HepG2 (cell line): ENCODE results near the gene PIEZO1. TPM values are rescaled to one million over a fixed set of nuclear protein-coding genes. Genes with fewer than 3 reads are reported as not detected.

Experiments
- DNMT3B ChIP-seq: conservative IDR thresholded peaks from 2 replicates; pipeline ENCODE4 v1.6.1; 2016; ENCODE audit warnings: missing biosample characterization, control low read depth
- HES4 ChIP-seq: sonication (generic); formaldehyde crosslinking; IDR thresholded peaks from 2 replicates; pipeline ENCODE4 v1.9.0; 2021; ENCODE audit warnings: mild to moderate bottlenecking, missing genetic modification reagents, borderline replicate concordance
- KDM5A ChIP-seq: fragments of 200-600 bp; sonication (generic); IDR thresholded peaks from 2 replicates; pipeline ENCODE4 v1.7.0; 2018; ENCODE audit warnings: antibody characterized with exemption, mild to moderate bottlenecking, low read length, borderline replicate concordance
- NONO ChIP-seq, 2 experiments: fragments of 450-650 bp in 1 of 2; sonication (generic) in 1 of 2; formaldehyde crosslinking in 1 of 2; IDR thresholded peaks in 1 of 2; conservative IDR thresholded peaks in 1 of 2; 2 replicates each; pipeline versions ENCODE4 v1.6.1 to v1.8.0; 2017 to 2022; ENCODE audit warnings: mild to moderate bottlenecking in 1 of 2, missing genetic modification reagents in 1 of 2, moderate library complexity in 1 of 2
- POLR2A ChIP-seq, 2 experiments: IDR thresholded peaks; 2 replicates each; pipeline ENCODE4 v1.6.1; 2011; ENCODE audit warnings: low read depth in 2 of 2, low read length in 2 of 2, mild to moderate bottlenecking in 1 of 2, moderate library complexity in 1 of 2; ENCODE audit not compliant: insufficient read depth in 1 of 2
- RBFOX2 ChIP-seq: fragments of 200-400 bp; formaldehyde crosslinking; IDR thresholded peaks from 2 replicates; pipeline ENCODE4 v1.6.1; 2017; ENCODE audit warnings: low read depth, mild to moderate bottlenecking, low read length
- SAFB2 ChIP-seq: sonication (generic); formaldehyde crosslinking; IDR thresholded peaks from 2 replicates; pipeline ENCODE4 v1.5.1; 2020; ENCODE audit warnings: missing genetic modification reagents, low read depth, mild to moderate bottlenecking, borderline replicate concordance
- SRSF4 ChIP-seq: fragments of 200-400 bp; formaldehyde crosslinking; IDR thresholded peaks from one replicate; pipeline ENCODE4 v1.6.1; 2018; ENCODE audit warnings: mild to moderate bottlenecking, low read depth, low read length, moderate library complexity; ENCODE audit not compliant: poor library complexity, severe bottlenecking
- TMF1 ChIP-seq: sonication (generic); formaldehyde crosslinking; IDR thresholded peaks from 2 replicates; pipeline ENCODE4 v1.8.1; 2022; ENCODE audit warnings: low read depth, missing genetic modification reagents
- TP53 ChIP-seq: sonication (generic); formaldehyde crosslinking; conservative IDR thresholded peaks from 2 replicates; pipeline ENCODE4 v1.4.0; 2020; ENCODE audit warnings: missing genetic modification reagents
- ZFY ChIP-seq: sonication (generic); formaldehyde crosslinking; IDR thresholded peaks from 2 replicates; pipeline ENCODE4 v1.4.0; 2020; ENCODE audit warnings: missing genetic modification reagents
- polyA plus RNA-seq, 8 experiments: library from polyadenylated mRNA; depleted of rRNA in 3 of 8; stranded (reverse) in 7 of 8; unstranded in 1 of 8; fragments of >200 nt; fragmentation: Illumina TruSeq in 4 of 8; extraction: Trizol in 4 of 8; gene quantifications; 2 replicates each; pipeline versions ENCODE4 v1.2.1 to v1.2.3, GENCODE V29; 2011 to 2016; ENCODE audit warnings: low read depth in 4 of 8, missing spikeins in 1 of 8, mixed read lengths in 1 of 8; ENCODE audit not compliant: insufficient read depth in 1 of 8
- total RNA-seq, 5 experiments: library from RNA; depleted of rRNA; stranded (reverse); fragments of >200 nt; fragmentation: Illumina TruSeq; extraction: Trizol; gene quantifications; 2 replicates each; pipeline ENCODE4 v1.2.3, GENCODE V29; 2016; ENCODE audit warnings: low read depth in 1 of 5
- TF ChIP-seq, protein P1 (sequence below): sonication (generic); formaldehyde crosslinking; IDR thresholded peaks from 2 replicates; pipeline ENCODE4 v1.5.1; 2020; ENCODE audit warnings: mild to moderate bottlenecking, missing genetic modification reagents, moderate library complexity

PIEZO1 gene
- total and polyA plus RNA-seq, 2 of the 13 experiments (the other 11 are each of a cell fraction or from before 2014, with no cell fraction given), result 67.9 to 85.0 TPM

DNA sequence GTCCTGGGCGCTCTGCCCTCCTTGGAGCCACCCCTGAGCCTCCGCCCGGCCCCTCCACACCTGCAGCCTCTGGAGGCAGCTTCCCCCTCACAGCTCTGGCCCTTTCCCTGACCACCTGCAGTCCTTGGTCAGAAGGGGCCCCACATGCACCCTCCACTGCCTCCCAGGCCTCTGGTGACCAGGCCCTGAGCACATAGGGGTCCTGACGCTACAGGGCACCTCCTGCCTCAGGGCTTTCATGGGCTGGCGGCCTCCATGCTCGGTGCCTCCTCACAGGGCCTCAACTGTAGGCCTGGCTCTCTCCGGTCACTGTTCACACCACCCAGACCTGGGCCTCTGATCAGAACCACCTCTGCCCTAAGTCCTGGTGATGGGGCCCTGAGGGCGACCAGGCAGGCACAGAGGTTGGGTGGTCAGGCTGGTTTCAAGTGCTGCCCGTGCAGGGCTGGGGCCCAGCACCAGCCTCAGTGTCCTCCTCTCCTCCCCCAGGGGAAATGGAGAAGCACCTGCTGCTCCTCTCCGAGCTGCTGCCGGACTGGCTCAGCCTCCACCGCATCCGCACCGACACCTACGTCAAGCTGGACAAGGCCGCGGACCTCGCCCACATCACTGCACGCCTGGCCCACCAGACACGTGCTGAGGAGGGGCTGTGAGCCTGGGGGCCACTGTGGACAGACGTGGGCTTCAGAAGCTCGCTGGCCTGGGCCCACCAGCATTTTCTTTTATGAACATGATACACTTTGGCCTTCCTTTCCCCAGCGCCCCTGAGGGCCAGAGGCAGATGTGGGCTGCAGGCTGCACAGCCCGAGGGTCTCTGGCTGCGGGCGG, 22.8 kb upstream of the PIEZO1 start (continued):
- TF ChIP-seq ZFY (CRISPR knock-in tag) (peak; percentile 30; the same call in 1 of the 2 replicates), POLR2A (IDR thresholded peaks at IDR 0.05; ENCODE audit: insufficient read depth in 1 of 2, low read depth in 2 of 2, low read length in 2 of 2) (0 out of 4 replicates have a peak, but pooled peaks of 1 of the 2 experiments have one; percentile 13), TMF1 (CRISPR knock-in tag) (peak; percentile 70; the same call in 1 of the 2 replicates), RBFOX2 (peak; percentile 87), SAFB2 (CRISPR knock-in tag) (0 out of 2 replicates have a peak, but pooled peaks have one; percentile 32), DNMT3B (CRISPR knock-in tag) (no peak), HES4 (CRISPR knock-in tag) (0 out of 2 replicates have a peak, but pooled peaks have one; percentile 24), KDM5A (no peak), SRSF4 (peak; percentile 44), TP53 (CRISPR knock-in tag) (no peak), NONO (IDR thresholded peaks at IDR 0.05) (no peak), NONO (CRISPR knock-in tag; conservative IDR thresholded peaks at IDR 0.05) (peak; percentile 58; the same call in 1 of the 2 replicates)
- TF ChIP-seq, protein P1, sequence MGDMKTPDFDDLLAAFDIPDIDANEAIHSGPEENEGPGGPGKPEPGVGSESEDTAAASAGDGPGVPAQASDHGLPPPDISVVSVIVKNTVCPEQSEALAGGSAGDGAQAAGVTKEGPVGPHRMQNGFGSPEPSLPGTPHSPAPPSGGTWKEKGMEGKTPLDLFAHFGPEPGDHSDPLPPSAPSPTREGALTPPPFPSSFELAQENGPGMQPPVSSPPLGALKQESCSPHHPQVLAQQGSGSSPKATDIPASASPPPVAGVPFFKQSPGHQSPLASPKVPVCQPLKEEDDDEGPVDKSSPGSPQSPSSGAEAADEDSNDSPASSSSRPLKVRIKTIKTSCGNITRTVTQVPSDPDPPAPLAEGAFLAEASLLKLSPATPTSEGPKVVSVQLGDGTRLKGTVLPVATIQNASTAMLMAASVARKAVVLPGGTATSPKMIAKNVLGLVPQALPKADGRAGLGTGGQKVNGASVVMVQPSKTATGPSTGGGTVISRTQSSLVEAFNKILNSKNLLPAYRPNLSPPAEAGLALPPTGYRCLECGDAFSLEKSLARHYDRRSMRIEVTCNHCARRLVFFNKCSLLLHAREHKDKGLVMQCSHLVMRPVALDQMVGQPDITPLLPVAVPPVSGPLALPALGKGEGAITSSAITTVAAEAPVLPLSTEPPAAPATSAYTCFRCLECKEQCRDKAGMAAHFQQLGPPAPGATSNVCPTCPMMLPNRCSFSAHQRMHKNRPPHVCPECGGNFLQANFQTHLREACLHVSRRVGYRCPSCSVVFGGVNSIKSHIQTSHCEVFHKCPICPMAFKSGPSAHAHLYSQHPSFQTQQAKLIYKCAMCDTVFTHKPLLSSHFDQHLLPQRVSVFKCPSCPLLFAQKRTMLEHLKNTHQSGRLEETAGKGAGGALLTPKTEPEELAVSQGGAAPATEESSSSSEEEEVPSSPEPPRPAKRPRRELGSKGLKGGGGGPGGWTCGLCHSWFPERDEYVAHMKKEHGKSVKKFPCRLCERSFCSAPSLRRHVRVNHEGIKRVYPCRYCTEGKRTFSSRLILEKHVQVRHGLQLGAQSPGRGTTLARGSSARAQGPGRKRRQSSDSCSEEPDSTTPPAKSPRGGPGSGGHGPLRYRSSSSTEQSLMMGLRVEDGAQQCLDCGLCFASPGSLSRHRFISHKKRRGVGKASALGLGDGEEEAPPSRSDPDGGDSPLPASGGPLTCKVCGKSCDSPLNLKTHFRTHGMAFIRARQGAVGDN (CRISPR knock-in tag), result peak; percentile 26; the same call in 1 of the 2 replicates
